Right atrium auricular region (tissue), 2 donors: ENCODE results near the gene UTS2R. TPM values are rescaled to one million over a fixed set of nuclear protein-coding genes. Genes with fewer than 3 reads are reported as not detected.

Source experiments
- DNase-seq: peaks from one replicate; pipeline ENCODE4 v3.0.0-alpha.2; 2019; ENCODE audit warnings: low spot score
- H3K27ac ChIP-seq, 2 donors: fragments of 200-600 bp; sonication (generic); 1 replicate in 1 of 2; 2 replicates in 1 of 2; pipeline ENCODE4 v1.5.1; 2016 to 2019
- H3K27me3 ChIP-seq, 2 donors: fragments of 200-600 bp; sonication (generic); one replicate each; pipeline versions ENCODE4 v1.5.1 to v1.6.0; 2017 to 2019
- H3K36me3 ChIP-seq: fragments of 200-600 bp; sonication (generic); one replicate; pipeline ENCODE4 v1.5.1; 2016
- H3K4me1 ChIP-seq, 2 donors: fragments of 200-600 bp; sonication (generic); one replicate each; pipeline versions ENCODE4 v1.5.1 to v1.6.0; 2017 to 2019
- H3K4me3 ChIP-seq, 2 donors: fragments of 200-600 bp; sonication (generic); 1 replicate in 1 of 2; 2 replicates in 1 of 2; pipeline ENCODE4 v1.5.1; 2017 to 2019; ENCODE audit warnings: mild to moderate bottlenecking in 1 of 2, moderate library complexity in 1 of 2
- H3K9me3 ChIP-seq, 2 donors: fragments of 200-600 bp; sonication (generic); one replicate each; pipeline ENCODE4 v1.5.1; 2019
- total RNA-seq, 2 donors: library from RNA; depleted of rRNA; stranded (reverse); fragments of >200 nt; gene quantifications; one replicate each; pipeline ENCODE4 v1.1.0, GENCODE V29; 2016
- TF ChIP-seq, protein P1 (sequence below), 2 donors: fragments of 200-600 bp; sonication (generic); IDR thresholded peaks; one replicate each; pipeline ENCODE4 v1.5.1; 2019; ENCODE audit warnings: antibody characterized with exemption in 2 of 2

UTS2R gene
- total RNA-seq, 2 donors from 2014 or later, result 0.44 to 16.9 TPM

GRCh38 chr17:82382933-82383255 lies 11.3 kb downstream of the UTS2R start:
- Histone ChIP-seq H3K4me1 (peaks cover 0 to 30% of the 10 kb centered on the region in 2 donors), H3K4me3 (no peak overlapping the region), H3K27ac (no peak overlapping the region), H3K9me3 (no peaks in the 10 kb centered on the region), H3K27me3 (no peaks in the 10 kb centered on the region), H3K36me3 (no peaks in the 10 kb centered on the region)
- TF ChIP-seq, protein P1, sequence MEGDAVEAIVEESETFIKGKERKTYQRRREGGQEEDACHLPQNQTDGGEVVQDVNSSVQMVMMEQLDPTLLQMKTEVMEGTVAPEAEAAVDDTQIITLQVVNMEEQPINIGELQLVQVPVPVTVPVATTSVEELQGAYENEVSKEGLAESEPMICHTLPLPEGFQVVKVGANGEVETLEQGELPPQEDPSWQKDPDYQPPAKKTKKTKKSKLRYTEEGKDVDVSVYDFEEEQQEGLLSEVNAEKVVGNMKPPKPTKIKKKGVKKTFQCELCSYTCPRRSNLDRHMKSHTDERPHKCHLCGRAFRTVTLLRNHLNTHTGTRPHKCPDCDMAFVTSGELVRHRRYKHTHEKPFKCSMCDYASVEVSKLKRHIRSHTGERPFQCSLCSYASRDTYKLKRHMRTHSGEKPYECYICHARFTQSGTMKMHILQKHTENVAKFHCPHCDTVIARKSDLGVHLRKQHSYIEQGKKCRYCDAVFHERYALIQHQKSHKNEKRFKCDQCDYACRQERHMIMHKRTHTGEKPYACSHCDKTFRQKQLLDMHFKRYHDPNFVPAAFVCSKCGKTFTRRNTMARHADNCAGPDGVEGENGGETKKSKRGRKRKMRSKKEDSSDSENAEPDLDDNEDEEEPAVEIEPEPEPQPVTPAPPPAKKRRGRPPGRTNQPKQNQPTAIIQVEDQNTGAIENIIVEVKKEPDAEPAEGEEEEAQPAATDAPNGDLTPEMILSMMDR (IDR thresholded peaks at IDR 0.05), result no peak
- DNase-seq, result no peak

- no peak for DNase-seq
- H3K27me3 ChIP-seq, result no peaks in the 10 kb centered on the region
These were observed 11.8 kb downstream of the UTS2R start for GRCh38 chr17:82383411-82383810.

GRCh38 chr17:82384051-82384729 lies 12.6 kb downstream of the UTS2R start:
- Histone ChIP-seq H3K36me3 (no peaks in the 10 kb centered on the region), H3K9me3 (no peaks in the 10 kb centered on the region), H3K27me3 (no peaks in the 10 kb centered on the region), H3K4me1 (peaks cover 0 to 36% of the 10 kb centered on the region in 2 donors), H3K4me3 (no peak overlapping the region), H3K27ac (peak overlapping the region in 1 of 2 donors; percentile 64)
- no peak for DNase-seq
- TF ChIP-seq, protein P1 (IDR thresholded peaks at IDR 0.05), result no peak

More at GRCh38 chr17:82383411-82383810, 11.8 kb downstream of the UTS2R start:
- Histone ChIP-seq H3K9me3 (no peaks in the 10 kb centered on the region), H3K36me3 (no peaks in the 10 kb centered on the region), H3K27ac (no peak overlapping the region), H3K4me1 (peaks cover 0 to 35% of the 10 kb centered on the region in 2 donors), H3K4me3 (no peak overlapping the region)
- TF ChIP-seq, protein P1 (IDR thresholded peaks at IDR 0.05), result no peak

GRCh38 chr17:82384730-82385481 lies 13.3 kb downstream of the UTS2R start:
- Histone ChIP-seq H3K9me3 (no peaks in the 10 kb centered on the region), H3K27me3 (no peaks in the 10 kb centered on the region), H3K27ac (peak overlapping the region in 1 of 2 donors; percentile 64), H3K36me3 (no peaks in the 10 kb centered on the region), H3K4me1 (peaks cover 0 to 32% of the 10 kb centered on the region in 2 donors), H3K4me3 (no peak overlapping the region)
- no peak for DNase-seq
- TF ChIP-seq, protein P1 (IDR thresholded peaks at IDR 0.05), result no peak

- Histone ChIP-seq H3K4me3 (no peak overlapping the region), H3K9me3 (no peaks in the 10 kb centered on the region), H3K36me3 (no peaks in the 10 kb centered on the region), H3K27ac (peak overlapping the region in 1 of 2 donors; percentile 64), H3K4me1 (peaks cover 0 to 32% of the 10 kb centered on the region in 2 donors), H3K27me3 (no peaks in the 10 kb centered on the region)
- no peak for DNase-seq
- TF ChIP-seq, protein P1 (IDR thresholded peaks at IDR 0.05), result no peak
These were observed 14.1 kb downstream of the UTS2R start for GRCh38 chr17:82385559-82386254.
